Omental fat pad (tissue), 4 donors: Measurements from ENCODE around the gene PRR35. TPM values are rescaled to one million over a fixed set of nuclear protein-coding genes. Genes with fewer than 3 reads are reported as not detected.

ENCODE experiments used
- ATAC-seq: fragments of 150-250 bp; one replicate; pipeline ENCODE4 v1.9.1; 2016; ENCODE audit warnings: mild to moderate bottlenecking, moderate library complexity; ENCODE audit not compliant: low FRiP score
- DNase-seq: peaks from one replicate; pipeline ENCODE4 v3.0.0-alpha.2; 2019; ENCODE audit warnings: low spot score
- total RNA-seq, 4 donors: library from RNA; depleted of rRNA; stranded (reverse); fragments of >200 nt; gene quantifications; one replicate each; pipeline ENCODE4 v1.1.0, GENCODE V29; 2016
- TF ChIP-seq, protein P1 (sequence below), 3 donors: fragments of 450-650 bp; IDR thresholded peaks; one replicate each; pipeline ENCODE4 v1.5.1; 2016 to 2017; ENCODE audit warnings: antibody characterized with exemption in 3 of 3, mild to moderate bottlenecking in 3 of 3, moderate library complexity in 2 of 3

The PRR35 gene
- total RNA-seq, 4 donors from 2014 or later = 0.19 TPM; not detected in 3

GRCh38 chr16:575354-576196 is 15.4 kb downstream of the PRR35 start:
- DNase-seq (no peak), ATAC-seq (no peak)
- TF ChIP-seq, protein P1, sequence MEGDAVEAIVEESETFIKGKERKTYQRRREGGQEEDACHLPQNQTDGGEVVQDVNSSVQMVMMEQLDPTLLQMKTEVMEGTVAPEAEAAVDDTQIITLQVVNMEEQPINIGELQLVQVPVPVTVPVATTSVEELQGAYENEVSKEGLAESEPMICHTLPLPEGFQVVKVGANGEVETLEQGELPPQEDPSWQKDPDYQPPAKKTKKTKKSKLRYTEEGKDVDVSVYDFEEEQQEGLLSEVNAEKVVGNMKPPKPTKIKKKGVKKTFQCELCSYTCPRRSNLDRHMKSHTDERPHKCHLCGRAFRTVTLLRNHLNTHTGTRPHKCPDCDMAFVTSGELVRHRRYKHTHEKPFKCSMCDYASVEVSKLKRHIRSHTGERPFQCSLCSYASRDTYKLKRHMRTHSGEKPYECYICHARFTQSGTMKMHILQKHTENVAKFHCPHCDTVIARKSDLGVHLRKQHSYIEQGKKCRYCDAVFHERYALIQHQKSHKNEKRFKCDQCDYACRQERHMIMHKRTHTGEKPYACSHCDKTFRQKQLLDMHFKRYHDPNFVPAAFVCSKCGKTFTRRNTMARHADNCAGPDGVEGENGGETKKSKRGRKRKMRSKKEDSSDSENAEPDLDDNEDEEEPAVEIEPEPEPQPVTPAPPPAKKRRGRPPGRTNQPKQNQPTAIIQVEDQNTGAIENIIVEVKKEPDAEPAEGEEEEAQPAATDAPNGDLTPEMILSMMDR (IDR thresholded peaks at IDR 0.05) = no peak

- TF ChIP-seq, protein P1 (IDR thresholded peaks at IDR 0.05) = no peak
- ATAC-seq (no peak), DNase-seq (no peak)
These were observed 16.1 kb downstream of the PRR35 start for GRCh38 chr16:576197-576822.

DNA sequence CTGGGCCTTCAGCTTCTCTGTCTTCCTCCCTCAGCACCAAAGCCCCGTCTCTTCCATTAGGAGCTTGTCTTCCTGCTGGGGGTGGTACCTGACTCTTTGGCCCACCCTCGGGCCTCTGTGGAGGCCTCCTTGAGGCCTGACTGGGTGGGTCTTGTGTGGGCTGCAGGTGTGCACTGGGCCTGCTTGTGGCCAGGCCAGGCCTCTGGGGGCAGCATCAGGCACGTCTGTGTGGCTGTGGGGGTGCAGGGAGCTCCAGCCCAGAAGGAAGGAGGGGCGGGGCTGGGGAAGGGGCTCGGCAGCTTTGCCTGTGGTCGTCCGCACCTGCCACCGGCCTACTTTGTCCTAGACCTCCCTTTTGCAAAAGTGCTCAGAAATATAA is 16.6 kb downstream of the PRR35 start:
- ATAC-seq = no peak
- TF ChIP-seq, protein P1 (IDR thresholded peaks at IDR 0.05) = no peak

GRCh38 chr16:577796-578195 is 17.6 kb downstream of the PRR35 start:
- no peak for DNase-seq
- no peak for ATAC-seq
- TF ChIP-seq, protein P1 (IDR thresholded peaks at IDR 0.05) = no peak

More for the DNA sequence above, 16.6 kb downstream of the PRR35 start:
- DNase-seq = no peak

DNA sequence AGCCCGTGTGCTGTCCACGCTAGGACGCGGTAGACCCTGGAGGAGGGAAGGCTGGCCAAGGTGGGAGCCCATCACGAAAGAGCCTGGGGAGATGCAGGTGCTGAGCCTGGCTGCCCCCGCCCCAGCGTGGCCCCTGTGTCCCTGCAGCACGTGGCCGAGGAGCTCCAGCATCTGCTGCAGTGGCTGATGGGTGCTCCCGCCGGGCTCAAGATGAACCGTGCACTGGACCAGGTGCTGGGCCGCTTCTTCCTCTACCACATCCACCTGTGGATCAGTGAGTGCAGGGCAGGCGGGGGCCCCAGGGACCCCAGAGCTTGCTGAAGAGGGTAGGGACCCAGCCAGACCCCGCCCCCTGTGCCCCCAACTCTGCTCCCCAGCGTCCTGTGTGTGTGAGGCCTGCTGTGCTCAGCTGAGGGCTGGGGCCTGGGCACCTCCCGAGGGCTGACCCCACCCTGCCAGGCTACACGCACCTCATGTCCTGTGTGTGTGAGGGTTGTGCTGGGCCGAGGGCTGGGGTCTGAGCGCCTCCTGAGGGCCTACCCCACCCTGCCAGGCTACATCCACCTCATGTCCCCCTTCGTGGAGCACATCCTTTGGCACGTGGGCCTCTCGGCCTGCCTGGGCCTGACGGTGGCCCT is 18.2 kb downstream of the PRR35 start:
- TF ChIP-seq, protein P1 (IDR thresholded peaks at IDR 0.05) = no peak
- DNase-seq = no peak
- no peak for ATAC-seq

DNA sequence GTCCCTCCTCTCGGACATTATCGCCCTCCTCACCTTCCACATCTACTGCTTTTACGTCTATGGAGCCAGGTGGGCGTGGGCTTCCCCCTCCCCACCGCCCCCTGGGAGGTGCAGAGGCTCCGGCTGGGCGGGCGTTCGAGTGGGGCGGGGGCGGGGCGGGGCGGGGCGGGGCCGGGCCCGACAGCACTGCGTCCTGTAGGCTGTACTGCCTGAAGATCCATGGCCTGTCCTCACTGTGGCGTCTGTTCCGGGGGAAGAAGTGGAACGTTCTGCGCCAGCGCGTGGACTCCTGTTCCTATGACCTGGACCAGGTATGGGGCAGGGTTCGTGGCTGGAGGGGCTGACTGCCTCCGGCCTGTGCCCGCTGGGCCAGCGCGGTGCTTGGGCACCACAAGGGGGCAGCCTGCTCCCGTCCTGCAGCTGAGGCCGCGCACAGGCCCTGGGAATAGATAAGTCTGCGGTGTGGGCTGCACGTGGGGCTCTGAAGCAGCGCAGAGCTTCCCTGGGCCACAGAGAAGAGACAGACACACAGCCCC is 18.7 kb downstream of the PRR35 start:
- peak; percentile 44 for DNase-seq
- TF ChIP-seq, protein P1 (IDR thresholded peaks at IDR 0.05) = peak in 1 of 3 donors; percentile 47
- peak; percentile 73 for ATAC-seq
